SK-N-SH (cell line): ENCODE data around the gene NPC1.

Source experiments
- CHD2 ChIP-seq: fragments of 150-350 bp; IDR thresholded peaks from 2 replicates; pipeline ENCODE4 v1.6.1; 2018; ENCODE audit warnings: low read length; ENCODE audit not compliant: partially characterized antibody
- EP300 ChIP-seq, 2 experiments: IDR thresholded peaks; 2 replicates each; pipeline versions ENCODE4 v1.4.0 to v1.6.1; 2012; ENCODE audit warnings: borderline replicate concordance in 1 of 2, low read depth in 1 of 2, low read length in 1 of 2
- MXI1 ChIP-seq: IDR thresholded peaks from 2 replicates; pipeline ENCODE4 v1.6.1; 2012; ENCODE audit warnings: mild to moderate bottlenecking, low read depth, low read length, improper control_type of control experiment
- POLR2AphosphoS5 ChIP-seq: IDR thresholded peaks from 2 replicates; pipeline ENCODE4 v1.6.1; 2012; ENCODE audit warnings: low read depth, low read length
- RAD21 ChIP-seq: IDR thresholded peaks from 2 replicates; pipeline ENCODE4 v1.6.1; 2012; ENCODE audit warnings: mild to moderate bottlenecking, low read length
- RCOR1 ChIP-seq: fragments of 150-350 bp; IDR thresholded peaks from 2 replicates; pipeline ENCODE4 v1.6.1; 2017; ENCODE audit warnings: antibody characterized with exemption, low read length
- RFX5 ChIP-seq: IDR thresholded peaks from 2 replicates; pipeline ENCODE4 v1.6.1; 2012; ENCODE audit warnings: mild to moderate bottlenecking, improper control_type of control experiment, low read length
- SMC3 ChIP-seq: IDR thresholded peaks from 2 replicates; pipeline ENCODE4 v1.6.1; 2012; ENCODE audit warnings: low read depth, low read length, improper control_type of control experiment
- YY1 ChIP-seq: IDR thresholded peaks from 2 replicates; pipeline ENCODE4 v1.4.0; 2012; ENCODE audit warnings: low read depth, mild to moderate bottlenecking
- TF ChIP-seq, protein P1 (sequence below): fragments of 200-600 bp; sonication (generic); IDR thresholded peaks from 2 replicates; pipeline ENCODE4 v1.6.1; 2017; ENCODE audit warnings: antibody characterized with exemption, mild to moderate bottlenecking, moderate library complexity
- TF ChIP-seq, protein P2 (sequence below): IDR thresholded peaks from 2 replicates; pipeline ENCODE4 v1.4.0; 2012; ENCODE audit warnings: low read depth, borderline replicate concordance
- TF ChIP-seq, protein P3 (sequence below): IDR thresholded peaks from 2 replicates; pipeline ENCODE4 v1.6.1; 2012; ENCODE audit warnings: mild to moderate bottlenecking, low read depth, low read length, moderate library complexity

- TF ChIP-seq POLR2AphosphoS5, result no peak
- TF ChIP-seq, protein P1, sequence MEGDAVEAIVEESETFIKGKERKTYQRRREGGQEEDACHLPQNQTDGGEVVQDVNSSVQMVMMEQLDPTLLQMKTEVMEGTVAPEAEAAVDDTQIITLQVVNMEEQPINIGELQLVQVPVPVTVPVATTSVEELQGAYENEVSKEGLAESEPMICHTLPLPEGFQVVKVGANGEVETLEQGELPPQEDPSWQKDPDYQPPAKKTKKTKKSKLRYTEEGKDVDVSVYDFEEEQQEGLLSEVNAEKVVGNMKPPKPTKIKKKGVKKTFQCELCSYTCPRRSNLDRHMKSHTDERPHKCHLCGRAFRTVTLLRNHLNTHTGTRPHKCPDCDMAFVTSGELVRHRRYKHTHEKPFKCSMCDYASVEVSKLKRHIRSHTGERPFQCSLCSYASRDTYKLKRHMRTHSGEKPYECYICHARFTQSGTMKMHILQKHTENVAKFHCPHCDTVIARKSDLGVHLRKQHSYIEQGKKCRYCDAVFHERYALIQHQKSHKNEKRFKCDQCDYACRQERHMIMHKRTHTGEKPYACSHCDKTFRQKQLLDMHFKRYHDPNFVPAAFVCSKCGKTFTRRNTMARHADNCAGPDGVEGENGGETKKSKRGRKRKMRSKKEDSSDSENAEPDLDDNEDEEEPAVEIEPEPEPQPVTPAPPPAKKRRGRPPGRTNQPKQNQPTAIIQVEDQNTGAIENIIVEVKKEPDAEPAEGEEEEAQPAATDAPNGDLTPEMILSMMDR, result no peak
- TF ChIP-seq MXI1, result no peak
- TF ChIP-seq, protein P2, sequence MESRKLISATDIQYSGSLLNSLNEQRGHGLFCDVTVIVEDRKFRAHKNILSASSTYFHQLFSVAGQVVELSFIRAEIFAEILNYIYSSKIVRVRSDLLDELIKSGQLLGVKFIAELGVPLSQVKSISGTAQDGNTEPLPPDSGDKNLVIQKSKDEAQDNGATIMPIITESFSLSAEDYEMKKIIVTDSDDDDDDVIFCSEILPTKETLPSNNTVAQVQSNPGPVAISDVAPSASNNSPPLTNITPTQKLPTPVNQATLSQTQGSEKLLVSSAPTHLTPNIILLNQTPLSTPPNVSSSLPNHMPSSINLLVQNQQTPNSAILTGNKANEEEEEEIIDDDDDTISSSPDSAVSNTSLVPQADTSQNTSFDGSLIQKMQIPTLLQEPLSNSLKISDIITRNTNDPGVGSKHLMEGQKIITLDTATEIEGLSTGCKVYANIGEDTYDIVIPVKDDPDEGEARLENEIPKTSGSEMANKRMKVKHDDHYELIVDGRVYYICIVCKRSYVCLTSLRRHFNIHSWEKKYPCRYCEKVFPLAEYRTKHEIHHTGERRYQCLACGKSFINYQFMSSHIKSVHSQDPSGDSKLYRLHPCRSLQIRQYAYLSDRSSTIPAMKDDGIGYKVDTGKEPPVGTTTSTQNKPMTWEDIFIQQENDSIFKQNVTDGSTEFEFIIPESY, result no peak
- no peak for TF ChIP-seq RCOR1
- no peak for TF ChIP-seq CHD2
- TF ChIP-seq, protein P3, sequence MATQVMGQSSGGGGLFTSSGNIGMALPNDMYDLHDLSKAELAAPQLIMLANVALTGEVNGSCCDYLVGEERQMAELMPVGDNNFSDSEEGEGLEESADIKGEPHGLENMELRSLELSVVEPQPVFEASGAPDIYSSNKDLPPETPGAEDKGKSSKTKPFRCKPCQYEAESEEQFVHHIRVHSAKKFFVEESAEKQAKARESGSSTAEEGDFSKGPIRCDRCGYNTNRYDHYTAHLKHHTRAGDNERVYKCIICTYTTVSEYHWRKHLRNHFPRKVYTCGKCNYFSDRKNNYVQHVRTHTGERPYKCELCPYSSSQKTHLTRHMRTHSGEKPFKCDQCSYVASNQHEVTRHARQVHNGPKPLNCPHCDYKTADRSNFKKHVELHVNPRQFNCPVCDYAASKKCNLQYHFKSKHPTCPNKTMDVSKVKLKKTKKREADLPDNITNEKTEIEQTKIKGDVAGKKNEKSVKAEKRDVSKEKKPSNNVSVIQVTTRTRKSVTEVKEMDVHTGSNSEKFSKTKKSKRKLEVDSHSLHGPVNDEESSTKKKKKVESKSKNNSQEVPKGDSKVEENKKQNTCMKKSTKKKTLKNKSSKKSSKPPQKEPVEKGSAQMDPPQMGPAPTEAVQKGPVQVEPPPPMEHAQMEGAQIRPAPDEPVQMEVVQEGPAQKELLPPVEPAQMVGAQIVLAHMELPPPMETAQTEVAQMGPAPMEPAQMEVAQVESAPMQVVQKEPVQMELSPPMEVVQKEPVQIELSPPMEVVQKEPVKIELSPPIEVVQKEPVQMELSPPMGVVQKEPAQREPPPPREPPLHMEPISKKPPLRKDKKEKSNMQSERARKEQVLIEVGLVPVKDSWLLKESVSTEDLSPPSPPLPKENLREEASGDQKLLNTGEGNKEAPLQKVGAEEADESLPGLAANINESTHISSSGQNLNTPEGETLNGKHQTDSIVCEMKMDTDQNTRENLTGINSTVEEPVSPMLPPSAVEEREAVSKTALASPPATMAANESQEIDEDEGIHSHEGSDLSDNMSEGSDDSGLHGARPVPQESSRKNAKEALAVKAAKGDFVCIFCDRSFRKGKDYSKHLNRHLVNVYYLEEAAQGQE, result no peak
- no peak for TF ChIP-seq YY1
- TF ChIP-seq EP300 (IDR thresholded peaks at IDR 0.05; ENCODE audit: borderline replicate concordance in 1 of 2, low read depth in 1 of 2, low read length in 1 of 2), result no peak
- no peak for TF ChIP-seq RAD21
- no peak for TF ChIP-seq RFX5
- no peak for TF ChIP-seq SMC3
Observed at GRCh38 chr18:23569299-23570063, 16.8 kb downstream of the NPC1 start.
